HG02642 (cell line): ENCODE data around the gene CA4.
A peak's percentile ranks its signal among the peaks of the same experiment; 100 is the strongest.
"Not testable (repeated sequence)": the region's sequence is repeated elsewhere in the genome, so short reads cannot be mapped to it uniquely, and the experiment has no call there.

Source experiments
- ATAC-seq: cut with Tn5 transposase; IDR thresholded peaks from one replicate; pipeline ENCODE4 v1.9.1; 2021; ENCODE audit warnings: mild to moderate bottlenecking; ENCODE audit not compliant: unreplicated experiment, poor library complexity

The CA4 gene

GRCh38 chr17:60149691-60150582 is at the start of gene CA4:
Gene CA4, plus strand, starts transcription at chr17:60149973. Its CDS starts 62 bp downstream, at chr17:60150035.
- no peak for ATAC-seq

- not testable (repeated sequence) for ATAC-seq
Measured at GRCh38 chr17:60100577-60100976, 49.2 kb upstream of the CA4 start.

GRCh38 chr17:60102015-60102631 is 47.6 kb upstream of the CA4 start:
- ATAC-seq = not testable (repeated sequence)

- ATAC-seq = no peak
Measured at GRCh38 chr17:60102632-60103096, 47.1 kb upstream of the CA4 start.

- no peak for ATAC-seq
Measured at GRCh38 chr17:60103957-60104356, 45.8 kb upstream of the CA4 start.

- ATAC-seq = no peak
Measured at GRCh38 chr17:60106340-60107059, 43.3 kb upstream of the CA4 start.

GRCh38 chr17:60107526-60108257 is 42.1 kb upstream of the CA4 start:
- ATAC-seq = no peak

- not testable (repeated sequence) for ATAC-seq
Measured at GRCh38 chr17:60108309-60108708, 41.5 kb upstream of the CA4 start.

- ATAC-seq = no peak
Measured at GRCh38 chr17:60108712-60109111, 41.1 kb upstream of the CA4 start.

GRCh38 chr17:60109161-60109560 is 40.6 kb upstream of the CA4 start:
- ATAC-seq = no peak

- no peak for ATAC-seq
Measured at GRCh38 chr17:60110586-60110985, 39.2 kb upstream of the CA4 start.

GRCh38 chr17:60111661-60112060 is 38.1 kb upstream of the CA4 start:
- ATAC-seq = not testable (repeated sequence)

- ATAC-seq = not testable (repeated sequence)
Measured at GRCh38 chr17:60115364-60115763, 34.4 kb upstream of the CA4 start.

GRCh38 chr17:60116196-60116595 is 33.6 kb upstream of the CA4 start:
- ATAC-seq = not testable (repeated sequence)

GRCh38 chr17:60119162-60119561 is 30.6 kb upstream of the CA4 start:
- ATAC-seq = peak; percentile 37

GRCh38 chr17:60119807-60120748 is 29.7 kb upstream of the CA4 start:
- peak; percentile 14 for ATAC-seq

GRCh38 chr17:60127068-60128064 is 22.4 kb upstream of the CA4 start:
- ATAC-seq = no peak
